ENCODE results near the gene WDR5.

- TF ChIP-seq CTCF (IDR thresholded peaks at IDR 0.05) (no peak), POLR2A (IDR thresholded peaks at IDR 0.05) (no peak)
These were observed 4.2 kb upstream of the WDR5 start for GRCh38 chr9:134131471-134132207.

Data from ovary (tissue), 3 donors.